ENCODE measurements around the gene RSF1. TPM values are rescaled to one million over a fixed set of nuclear protein-coding genes. Genes with fewer than 3 reads are reported as not detected.
"Not testable (repeated sequence)": the region's sequence is repeated elsewhere in the genome, so short reads cannot be mapped to it uniquely, and the experiment has no call there.

RSF1 gene, protein sequence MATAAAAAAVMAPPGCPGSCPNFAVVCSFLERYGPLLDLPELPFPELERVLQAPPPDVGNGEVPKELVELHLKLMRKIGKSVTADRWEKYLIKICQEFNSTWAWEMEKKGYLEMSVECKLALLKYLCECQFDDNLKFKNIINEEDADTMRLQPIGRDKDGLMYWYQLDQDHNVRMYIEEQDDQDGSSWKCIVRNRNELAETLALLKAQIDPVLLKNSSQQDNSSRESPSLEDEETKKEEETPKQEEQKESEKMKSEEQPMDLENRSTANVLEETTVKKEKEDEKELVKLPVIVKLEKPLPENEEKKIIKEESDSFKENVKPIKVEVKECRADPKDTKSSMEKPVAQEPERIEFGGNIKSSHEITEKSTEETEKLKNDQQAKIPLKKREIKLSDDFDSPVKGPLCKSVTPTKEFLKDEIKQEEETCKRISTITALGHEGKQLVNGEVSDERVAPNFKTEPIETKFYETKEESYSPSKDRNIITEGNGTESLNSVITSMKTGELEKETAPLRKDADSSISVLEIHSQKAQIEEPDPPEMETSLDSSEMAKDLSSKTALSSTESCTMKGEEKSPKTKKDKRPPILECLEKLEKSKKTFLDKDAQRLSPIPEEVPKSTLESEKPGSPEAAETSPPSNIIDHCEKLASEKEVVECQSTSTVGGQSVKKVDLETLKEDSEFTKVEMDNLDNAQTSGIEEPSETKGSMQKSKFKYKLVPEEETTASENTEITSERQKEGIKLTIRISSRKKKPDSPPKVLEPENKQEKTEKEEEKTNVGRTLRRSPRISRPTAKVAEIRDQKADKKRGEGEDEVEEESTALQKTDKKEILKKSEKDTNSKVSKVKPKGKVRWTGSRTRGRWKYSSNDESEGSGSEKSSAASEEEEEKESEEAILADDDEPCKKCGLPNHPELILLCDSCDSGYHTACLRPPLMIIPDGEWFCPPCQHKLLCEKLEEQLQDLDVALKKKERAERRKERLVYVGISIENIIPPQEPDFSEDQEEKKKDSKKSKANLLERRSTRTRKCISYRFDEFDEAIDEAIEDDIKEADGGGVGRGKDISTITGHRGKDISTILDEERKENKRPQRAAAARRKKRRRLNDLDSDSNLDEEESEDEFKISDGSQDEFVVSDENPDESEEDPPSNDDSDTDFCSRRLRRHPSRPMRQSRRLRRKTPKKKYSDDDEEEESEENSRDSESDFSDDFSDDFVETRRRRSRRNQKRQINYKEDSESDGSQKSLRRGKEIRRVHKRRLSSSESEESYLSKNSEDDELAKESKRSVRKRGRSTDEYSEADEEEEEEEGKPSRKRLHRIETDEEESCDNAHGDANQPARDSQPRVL (N-terminal part only)
- total RNA-seq = 10 to 100 TPM; 37.6 to 45.7 TPM
- long read RNA-seq, partial matches to known transcripts = 2 of 6 reads
- long read RNA-seq, other reads (novel, unspliced or antisense) = 3 of 6 reads

GRCh38 chr11:77820565-77821348 is at the start of gene RSF1, which contains the start of gene AAMDC:
RSF1 (minus strand) TSS chr11:77820722; CDS start chr11:77820714, 8 bp downstream.
AAMDC (plus strand) TSS chr11:77821144; CDS start chr11:77842497, 21,353 bp downstream.
- intact Hi-C loops (cut with DNase I) = loop anchor here in 1 of 2 donors (2.0 kb wide), 1 partner anchor 174 kb away; the partner anchor contains the start of gene INTS4
- peak; percentile 99 for DNase-seq
- peak; percentile 92 to 93 for ATAC-seq

GRCh38 chr11:77868744-77869143 is 48.2 kb upstream of the RSF1 start:
- DNase-seq = no peak
- no peak for ATAC-seq
- intact Hi-C loops (cut with DNase I) = no loop called here

DNA sequence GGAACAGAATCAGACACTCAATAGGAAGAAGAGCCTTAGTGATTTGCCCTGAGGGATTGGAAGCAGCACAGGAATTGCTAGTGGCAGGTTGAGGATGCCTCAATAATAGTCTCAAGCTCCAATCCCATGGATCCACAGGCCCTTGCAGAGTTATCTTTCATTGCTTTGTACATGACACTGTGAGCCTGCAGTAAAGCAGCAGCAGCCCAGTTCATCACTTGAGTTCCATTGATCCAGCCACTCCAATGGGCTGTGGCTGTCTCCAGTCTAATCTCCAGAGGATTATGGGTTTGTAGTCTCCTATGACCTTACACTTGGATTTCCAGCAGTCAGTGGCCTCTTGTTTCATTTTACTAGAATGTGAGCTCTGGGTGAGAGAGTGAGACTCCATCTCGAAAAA is 45.8 kb upstream of the RSF1 start:
- ATAC-seq (no peak), DNase-seq (no peak)
- intact Hi-C loops (cut with DNase I) = no loop called here

DNA sequence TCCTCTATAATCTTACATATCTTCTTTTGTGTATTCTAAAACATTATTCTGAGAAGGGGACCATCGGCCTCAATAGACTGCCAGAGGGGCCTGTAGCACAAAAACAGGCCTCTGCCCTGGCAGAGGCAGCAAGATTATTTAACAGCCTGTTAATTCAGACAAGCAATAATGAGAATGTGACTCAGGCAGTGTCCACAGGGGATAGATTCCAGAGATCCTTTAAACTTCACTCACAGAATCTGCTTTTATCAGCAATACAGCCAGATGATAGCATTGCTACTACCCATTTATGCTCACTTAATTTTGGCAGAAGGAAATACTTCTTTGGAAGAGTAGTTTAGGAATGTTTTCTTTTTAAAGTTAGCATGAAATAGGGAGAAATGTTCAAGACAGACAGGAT is 45.3 kb upstream of the RSF1 start:
- intact Hi-C loops (cut with DNase I) = no loop called here
- DNase-seq = no peak

DNA sequence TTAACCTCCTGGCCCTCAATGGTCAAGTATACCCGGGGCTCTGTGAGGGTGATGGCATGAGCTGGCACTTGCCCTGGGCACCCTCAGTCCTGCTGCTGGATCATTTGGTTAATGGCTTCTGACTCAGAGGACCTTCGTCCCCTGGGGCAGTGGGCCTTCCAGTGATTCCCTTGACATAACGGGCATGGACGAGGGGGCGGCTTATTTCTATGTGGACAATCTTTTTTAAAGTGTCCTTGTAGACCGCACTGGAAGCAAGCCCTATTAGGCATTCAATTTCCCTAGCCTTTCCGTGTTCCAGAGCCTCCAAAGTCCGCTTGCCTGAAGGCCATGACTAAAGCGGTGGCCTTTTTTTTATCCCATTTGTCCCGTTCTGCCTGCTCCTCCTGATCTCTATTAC is 40.9 kb upstream of the RSF1 start:
- intact Hi-C loops (cut with DNase I) = not testable (repeated sequence)

More for the DNA sequence above, 45.3 kb upstream of the RSF1 start:
- peak in 1 of 2 donors; percentile 60 for ATAC-seq

DNA sequence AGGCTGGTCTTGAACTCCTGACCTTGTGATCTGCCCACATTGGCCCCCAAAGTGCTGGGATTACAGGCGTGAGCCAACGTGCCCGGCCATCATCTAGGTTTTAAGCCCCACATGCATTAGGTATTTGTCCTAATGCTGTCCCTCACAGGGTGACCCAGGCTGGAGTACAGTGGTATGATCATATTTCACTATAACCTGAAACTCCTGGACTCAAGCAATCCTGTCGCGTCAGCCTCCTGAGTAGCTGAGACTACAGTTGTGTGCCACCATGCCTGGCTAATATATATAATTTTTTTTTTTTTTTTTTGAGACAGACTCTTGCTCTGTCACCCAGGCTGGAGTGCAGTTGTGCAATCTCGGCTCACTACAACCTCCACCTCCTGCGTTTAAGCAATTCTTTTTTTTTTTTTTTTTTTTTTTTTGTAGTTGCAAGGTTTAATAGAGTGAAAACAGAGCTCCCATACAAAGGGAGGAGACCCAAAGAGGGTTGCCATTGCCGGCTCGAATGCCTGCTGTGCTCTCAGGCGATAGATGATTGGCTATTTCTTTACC is 37.5 kb upstream of the RSF1 start:
- DNase-seq; intact Hi-C loops (cut with DNase I); ATAC-seq: not testable (repeated sequence)

More for the DNA sequence above, 40.9 kb upstream of the RSF1 start:
- not testable (repeated sequence) for ATAC-seq, DNase-seq

DNA sequence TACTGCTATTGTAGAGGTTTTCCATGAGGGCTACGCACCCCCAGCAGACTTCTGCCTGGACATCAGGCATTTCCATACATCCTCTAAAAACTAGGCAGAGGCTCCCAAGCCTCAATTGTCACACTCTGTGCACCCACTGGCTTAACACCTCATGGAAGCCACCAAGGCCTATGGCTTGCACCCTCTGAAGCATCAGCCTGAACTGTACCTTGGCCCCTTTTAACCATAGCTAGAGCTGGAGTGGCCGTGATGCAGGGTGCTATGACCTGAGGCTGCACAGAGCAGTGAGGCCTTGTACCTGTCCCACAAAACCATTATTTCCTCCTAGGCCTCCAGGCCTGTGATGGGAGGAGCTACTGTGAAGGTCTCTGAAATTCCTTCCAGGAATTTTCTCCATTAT is 34.3 kb upstream of the RSF1 start:
- no peak for ATAC-seq
- no peak for DNase-seq
- intact Hi-C loops (cut with DNase I) = no loop called here

DNA sequence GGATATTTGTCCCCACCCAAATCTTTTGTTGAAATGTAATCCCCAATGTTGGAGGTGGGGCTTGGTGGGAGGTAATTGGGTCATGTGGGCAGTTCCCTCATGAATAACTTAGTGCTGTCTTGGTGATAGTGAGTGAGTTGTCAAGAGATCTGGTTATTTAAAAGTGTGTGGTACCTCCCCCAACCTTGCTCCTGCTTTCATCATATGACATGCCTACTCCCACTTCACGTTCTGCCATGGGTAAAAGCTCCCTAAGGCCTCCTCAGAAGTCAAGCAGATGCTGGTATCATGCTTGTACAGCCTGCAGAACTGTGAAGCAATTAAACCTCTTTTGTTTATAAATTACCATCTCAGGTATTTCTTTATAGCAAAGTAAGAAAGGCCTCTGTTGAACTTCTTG is 31.0 kb upstream of the RSF1 start:
- no peak for DNase-seq
- no peak for ATAC-seq
- intact Hi-C loops (cut with DNase I) = no loop called here

- ATAC-seq; DNase-seq; intact Hi-C loops (cut with DNase I): not testable (repeated sequence)
These were observed 23.2 kb upstream of the RSF1 start for GRCh38 chr11:77843700-77844099.

GRCh38 chr11:77842441-77843121 is 22.1 kb upstream of the RSF1 start:
- no peak for ATAC-seq
- intact Hi-C loops (cut with DNase I) = no loop called here
- no peak for DNase-seq

DNA sequence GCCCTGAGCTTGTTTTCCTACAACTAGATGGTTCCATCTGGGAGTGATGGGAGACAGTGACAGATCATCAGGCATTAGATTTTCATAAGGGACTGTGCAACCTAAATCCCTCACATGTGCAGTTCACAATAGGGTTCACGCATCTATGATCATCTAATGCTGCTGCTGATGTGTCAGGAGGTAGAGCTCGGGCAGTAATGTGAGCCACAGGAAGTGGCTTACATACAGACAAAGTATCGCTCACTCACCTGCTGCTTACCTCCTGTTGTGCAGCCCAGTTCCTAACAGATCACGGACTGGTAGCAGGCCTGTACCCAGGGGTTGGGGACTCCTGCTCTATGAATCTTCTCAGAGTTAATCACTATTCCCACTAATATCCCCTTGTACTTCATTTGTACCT is 12.8 kb upstream of the RSF1 start:
- ATAC-seq (no peak), DNase-seq (no peak)
- intact Hi-C loops (cut with DNase I) = no loop called here

DNA sequence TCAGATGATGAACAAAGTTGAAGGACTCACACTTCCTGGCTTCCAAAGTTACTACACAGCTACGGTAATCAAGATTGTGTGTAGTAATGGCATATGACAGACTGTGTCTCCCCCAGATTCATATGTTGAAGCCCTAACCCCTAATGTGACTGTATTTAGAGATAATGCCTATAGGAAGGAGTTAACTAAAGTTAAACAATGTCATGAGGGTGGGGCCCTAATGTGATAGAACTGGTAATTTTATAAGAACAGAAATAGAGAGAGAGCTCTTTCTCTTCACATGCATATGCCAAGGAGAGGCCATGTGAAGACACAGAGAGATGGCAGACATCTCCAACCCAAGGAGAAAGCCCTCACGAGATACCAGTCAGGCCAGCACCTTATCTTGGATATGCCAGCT is 8.4 kb upstream of the RSF1 start:
- DNase-seq = no peak
- ATAC-seq = no peak
- intact Hi-C loops (cut with DNase I) = no loop called here

DNA sequence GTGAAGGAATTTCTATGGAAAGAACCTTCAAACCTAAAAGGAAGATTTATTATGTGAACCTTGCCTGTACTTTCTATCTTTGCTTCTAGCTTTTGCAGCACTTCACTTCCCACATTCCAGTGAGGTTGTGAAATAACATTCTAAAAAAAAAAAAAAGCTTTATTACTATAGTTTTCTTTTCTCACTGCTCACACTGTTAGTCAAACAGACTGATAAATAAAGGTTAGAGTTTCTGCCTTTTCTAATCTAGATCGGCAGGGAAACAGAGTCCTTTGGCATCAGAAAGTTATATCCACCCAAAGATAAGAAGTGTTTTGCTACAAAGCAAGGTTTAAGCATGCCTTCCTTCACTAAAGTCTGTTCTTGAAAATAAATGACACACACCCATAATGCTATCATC is 3.3 kb upstream of the RSF1 start:
- intact Hi-C loops (cut with DNase I) = no loop called here
- no peak for ATAC-seq
- no peak for DNase-seq

- DNase-seq; intact Hi-C loops (cut with DNase I); ATAC-seq: not testable (repeated sequence)
These were observed 1.6 kb upstream of the RSF1 start for GRCh38 chr11:77822126-77822525.

GRCh38 chr11:77821349-77821851 is 878 bp upstream of the RSF1 start:
- peak in 1 of 2 donors; percentile 0 for ATAC-seq

DNA sequence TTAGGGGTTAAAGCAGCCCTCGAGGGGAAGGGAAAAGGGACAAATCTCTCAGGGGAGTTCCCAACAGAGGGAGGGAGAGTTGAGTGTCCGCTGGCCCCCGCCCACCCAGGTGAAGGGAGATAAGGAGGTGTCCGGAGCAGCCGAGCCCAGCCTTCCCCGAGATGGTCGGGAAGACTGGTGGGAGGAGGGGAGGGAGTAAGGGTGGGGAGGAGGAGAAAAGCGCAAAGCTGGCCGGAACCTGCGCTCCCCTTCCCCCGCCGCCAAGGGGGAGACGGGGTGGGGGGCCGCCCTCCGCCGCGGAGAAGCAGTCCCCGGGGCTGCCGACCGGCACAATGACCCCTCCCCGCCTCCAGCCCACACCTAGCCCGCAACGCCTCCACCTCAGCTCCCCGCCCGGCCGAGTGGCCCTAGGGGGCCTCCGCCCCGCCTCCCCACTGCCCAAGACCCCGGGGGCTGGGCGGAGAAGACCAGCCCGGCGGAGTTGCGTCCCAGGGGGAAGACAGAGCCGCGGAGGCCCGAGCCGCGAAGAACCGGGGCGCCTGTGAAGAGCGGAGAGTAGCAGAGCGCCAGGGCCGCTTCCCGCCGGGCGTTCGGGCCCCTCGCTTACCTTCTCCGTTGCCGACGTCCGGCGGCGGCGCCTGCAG is 479 bp downstream of the RSF1 start:
- intact Hi-C loops (cut with DNase I) = loop anchor here in 1 of 2 donors (2.0 kb wide), 1 partner anchor 175 kb away; the partner anchor contains the start of gene INTS4
- peak; percentile 32 to 56 for ATAC-seq
- peak; percentile 59 for DNase-seq

More at GRCh38 chr11:77821349-77821851, 878 bp upstream of the RSF1 start:
- DNase-seq = peak; percentile 30
- intact Hi-C loops (cut with DNase I) = loop anchor here in 1 of 2 donors (2.0 kb wide), 1 partner anchor 173 kb away; the partner anchor contains the start of gene INTS4
